GM23338 (cell line): ENCODE results near the gene EEPD1. TPM values are rescaled to one million over a fixed set of nuclear protein-coding genes. Genes with fewer than 3 reads are reported as not detected.

Experiments
- ATAC-seq: fragments of 200-7000 bp; cut with Tn5 transposase; 3 replicates; pipeline ENCODE4 v1.9.1; 2020
- DNase-seq: peaks from one replicate; pipeline ENCODE4 v3.0.0-alpha.2; 2015; ENCODE audit warnings: low spot score
- H2AFZ ChIP-seq: fragments of 200-600 bp; sonication (generic); 2 replicates; pipeline ENCODE4 v1.8.0; 2016; ENCODE audit warnings: antibody characterized with exemption, mild to moderate bottlenecking, moderate library complexity
- H3F3A ChIP-seq: fragments of 200-600 bp; sonication (generic); replicated peaks from 2 replicates; pipeline ENCODE4 v1.8.0; 2017; ENCODE audit warnings: antibody characterized with exemption, mixed run types, low read depth
- H3K27ac ChIP-seq: fragments of 200-600 bp; sonication (generic); 2 replicates; pipeline ENCODE4 v1.6.1; 2016; ENCODE audit warnings: low read depth
- H3K27me3 ChIP-seq: fragments of 200-600 bp; sonication (generic); 2 replicates; pipeline ENCODE4 v1.8.0; 2016; ENCODE audit warnings: mild to moderate bottlenecking, mixed run types, moderate library complexity; ENCODE audit not compliant: insufficient read depth
- H3K36me3 ChIP-seq: fragments of 200-600 bp; sonication (generic); 2 replicates; pipeline ENCODE4 v1.8.0; 2016; ENCODE audit warnings: mild to moderate bottlenecking; ENCODE audit not compliant: insufficient read depth
- H3K4me1 ChIP-seq: fragments of 200-600 bp; sonication (generic); 2 replicates; pipeline ENCODE4 v1.8.0; 2016; ENCODE audit warnings: mild to moderate bottlenecking, moderate library complexity; ENCODE audit not compliant: insufficient read depth
- H3K4me2 ChIP-seq: fragments of 200-600 bp; sonication (generic); 2 replicates; pipeline ENCODE4 v1.7.1; 2017; ENCODE audit warnings: mixed run types
- H3K4me3 ChIP-seq: fragments of 200-600 bp; sonication (generic); 2 replicates; pipeline ENCODE4 v1.6.1; 2016; ENCODE audit warnings: mixed run types
- H3K79me2 ChIP-seq: fragments of 200-600 bp; sonication (generic); replicated peaks from 2 replicates; pipeline ENCODE4 v1.8.0; 2017; ENCODE audit warnings: mild to moderate bottlenecking; ENCODE audit not compliant: insufficient read depth
- H3K9me2 ChIP-seq: fragments of 200-600 bp; sonication (generic); 2 replicates; pipeline ENCODE4 v1.8.0; 2017; ENCODE audit not compliant: insufficient read depth
- H4K20me1 ChIP-seq: fragments of 200-600 bp; sonication (generic); replicated peaks from 2 replicates; pipeline ENCODE4 v1.8.0; 2017; ENCODE audit warnings: mild to moderate bottlenecking; ENCODE audit not compliant: insufficient read depth
- H3K27ac Mint-ChIP-seq: 2 replicates; pipeline ENCODE4 v1.8.0; 2020; ENCODE audit warnings: inconsistent platforms, mild to moderate bottlenecking, moderate library complexity, mixed read lengths
- H3K27me3 Mint-ChIP-seq: 3 replicates; pipeline ENCODE4 v1.8.0; 2022; ENCODE audit warnings: low read depth, mild to moderate bottlenecking, moderate library complexity, mixed read lengths, inconsistent platforms; ENCODE audit not compliant: insufficient read depth, poor library complexity
- H3K36me3 Mint-ChIP-seq: 3 replicates; pipeline ENCODE4 v1.8.0; 2021; ENCODE audit warnings: low read depth, mild to moderate bottlenecking, inconsistent platforms, moderate library complexity, mixed read lengths
- H3K4me1 Mint-ChIP-seq: 3 replicates; pipeline ENCODE4 v1.8.0; 2020; ENCODE audit warnings: mild to moderate bottlenecking, inconsistent platforms, mixed read lengths
- H3K4me3 Mint-ChIP-seq: 3 replicates; pipeline ENCODE4 v1.8.0; 2021; ENCODE audit warnings: moderate library complexity, mild to moderate bottlenecking, inconsistent platforms, mixed read lengths
- H3K9me3 Mint-ChIP-seq: 3 replicates; pipeline ENCODE4 v1.8.0; 2020; ENCODE audit warnings: moderate library complexity, mild to moderate bottlenecking, inconsistent platforms, mixed read lengths
- CREB1 ChIP-seq: fragments of 250-450 bp; sonication (Bioruptor Pico); IDR thresholded peaks from 2 replicates; pipeline ENCODE4 v1.5.0; 2020; ENCODE audit warnings: low read depth, mild to moderate bottlenecking, moderate library complexity
- EZH2phosphoT487 ChIP-seq: fragments of 200-600 bp; sonication (generic); IDR thresholded peaks from one replicate; pipeline ENCODE4 v1.8.1; 2018; ENCODE audit warnings: antibody characterized with exemption; ENCODE audit not compliant: unreplicated experiment
- NANOG ChIP-seq: IDR thresholded peaks from 2 replicates; pipeline ENCODE4 v1.6.1; 2016; ENCODE audit warnings: antibody characterized with exemption, borderline replicate concordance
- POLR2AphosphoS5 ChIP-seq: IDR thresholded peaks from 2 replicates; pipeline ENCODE4 v1.6.1; 2016; ENCODE audit warnings: antibody characterized with exemption, low read depth
- STAT1 ChIP-seq: IDR thresholded peaks from one replicate; pipeline ENCODE4 v1.6.1; 2016; ENCODE audit warnings: antibody characterized with exemption; ENCODE audit not compliant: unreplicated experiment
- ZNF331 ChIP-seq: fragments of 250-450 bp; sonication (Bioruptor Pico); IDR thresholded peaks from 2 replicates; pipeline ENCODE4 v1.5.0; 2020; ENCODE audit warnings: low read depth, mild to moderate bottlenecking, moderate library complexity
- polyA plus RNA-seq: library from polyadenylated mRNA; unstranded; fragments of >200 nt; fragmentation: Nextera tagmentation; extraction: Ambion mirVana; gene quantifications from 2 replicates; pipeline ENCODE4 v1.2.1, GENCODE V29; 2016
- total RNA-seq: library from RNA; depleted of rRNA; stranded (reverse); fragments of >200 nt; shearing (Covaris generic); gene quantifications from 2 replicates; pipeline ENCODE4 v1.2.3, GENCODE V29; 2014
- TF ChIP-seq, protein P1 (sequence below), 2 experiments: fragments of 200-600 bp in 1 of 2; sonication (generic) in 1 of 2; conservative IDR thresholded peaks; 2 replicates each; pipeline versions ENCODE4 v1.5.1 to v1.6.1; 2016 to 2017; ENCODE audit warnings: antibody characterized with exemption in 2 of 2, low read depth in 2 of 2, mild to moderate bottlenecking in 2 of 2, moderate library complexity in 1 of 2
- TF ChIP-seq, protein P2 (sequence below): fragments of 250-450 bp; sonication (Bioruptor Pico); IDR thresholded peaks from 2 replicates; pipeline ENCODE4 v1.5.0; 2020; ENCODE audit warnings: mild to moderate bottlenecking, moderate library complexity
- TF ChIP-seq, protein P3 (sequence below): IDR thresholded peaks from 2 replicates; pipeline ENCODE4 v1.6.1; 2016; ENCODE audit warnings: antibody characterized with exemption

EEPD1 gene
- total and polyA plus RNA-seq, 2 experiments from 2014 or later = 4.1 to 17.1 TPM

DNA sequence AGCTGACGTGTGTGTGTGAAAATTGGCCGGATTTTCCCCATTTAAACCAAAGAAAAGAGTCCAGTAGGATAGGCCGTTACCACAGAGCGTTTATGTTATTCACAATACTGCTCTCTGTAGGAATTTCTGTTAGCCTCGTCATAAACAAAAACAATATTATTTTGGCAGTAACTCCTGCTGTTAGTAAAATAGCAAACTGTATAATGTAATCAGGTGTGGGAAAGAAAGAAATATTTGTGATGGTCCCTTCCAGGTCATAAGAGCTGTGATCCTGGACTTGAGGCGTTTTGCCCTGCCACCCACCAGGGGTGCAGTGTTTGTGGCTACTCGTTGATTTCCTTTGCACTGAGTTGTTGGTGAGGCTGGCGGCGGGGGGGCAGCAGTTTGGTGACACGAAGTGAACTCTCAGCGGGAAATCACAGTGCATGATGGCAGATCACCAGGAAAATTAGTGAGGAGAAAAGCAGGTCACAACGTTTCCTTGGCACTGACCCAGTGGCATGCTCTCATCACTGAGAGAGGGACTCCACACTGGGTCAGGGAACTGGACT lies 2.8 kb downstream of the EEPD1 start:
- peaks cover 36% of the 10 kb centered on the region for H3K4me1 Mint-ChIP-seq
- Histone ChIP-seq H3F3A (no peaks in the 10 kb centered on the region), H3K27me3 (peaks cover 6% of the 10 kb centered on the region; the same call in 1 of the 2 replicates), H3K4me3 (peak overlapping the region; percentile 8; the same call in 1 of the 2 replicates), H3K4me1 (peaks cover 21% of the 10 kb centered on the region), H3K4me2 (peak overlapping the region; percentile 61), H3K79me2 (peaks cover 6% of the 10 kb centered on the region; the same call in 1 of the 2 replicates), H3K36me3 (no peaks in the 10 kb centered on the region), H3K27ac (no peak overlapping the region), H3K9me2 (0 out of 2 replicates have a peak, but pooled peaks cover 4% of the 10 kb centered on the region), H4K20me1 (no peaks in the 10 kb centered on the region; the same call in 1 of the 2 replicates), H2AFZ (no peak overlapping the region)
- no peak overlapping the region for H3K27ac Mint-ChIP-seq
- DNase-seq = peak; percentile 34
- 0 out of 3 replicates have a peak, but pooled peaks cover 2% of the 10 kb centered on the region for H3K9me3 Mint-ChIP-seq
- peaks cover 3% of the 10 kb centered on the region for H3K36me3 Mint-ChIP-seq
- TF ChIP-seq POLR2AphosphoS5 = no peak
- TF ChIP-seq NANOG = no peak
- TF ChIP-seq, protein P1, sequence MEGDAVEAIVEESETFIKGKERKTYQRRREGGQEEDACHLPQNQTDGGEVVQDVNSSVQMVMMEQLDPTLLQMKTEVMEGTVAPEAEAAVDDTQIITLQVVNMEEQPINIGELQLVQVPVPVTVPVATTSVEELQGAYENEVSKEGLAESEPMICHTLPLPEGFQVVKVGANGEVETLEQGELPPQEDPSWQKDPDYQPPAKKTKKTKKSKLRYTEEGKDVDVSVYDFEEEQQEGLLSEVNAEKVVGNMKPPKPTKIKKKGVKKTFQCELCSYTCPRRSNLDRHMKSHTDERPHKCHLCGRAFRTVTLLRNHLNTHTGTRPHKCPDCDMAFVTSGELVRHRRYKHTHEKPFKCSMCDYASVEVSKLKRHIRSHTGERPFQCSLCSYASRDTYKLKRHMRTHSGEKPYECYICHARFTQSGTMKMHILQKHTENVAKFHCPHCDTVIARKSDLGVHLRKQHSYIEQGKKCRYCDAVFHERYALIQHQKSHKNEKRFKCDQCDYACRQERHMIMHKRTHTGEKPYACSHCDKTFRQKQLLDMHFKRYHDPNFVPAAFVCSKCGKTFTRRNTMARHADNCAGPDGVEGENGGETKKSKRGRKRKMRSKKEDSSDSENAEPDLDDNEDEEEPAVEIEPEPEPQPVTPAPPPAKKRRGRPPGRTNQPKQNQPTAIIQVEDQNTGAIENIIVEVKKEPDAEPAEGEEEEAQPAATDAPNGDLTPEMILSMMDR (conservative IDR thresholded peaks at IDR 0.05; ENCODE audit: low read depth in 2 of 2) = 0 out of 4 replicates have a peak, but pooled peaks of 1 of the 2 experiments have one; percentile 13
- peaks cover 13% of the 10 kb centered on the region for H3K27me3 Mint-ChIP-seq
- no peak for ATAC-seq
- H3K4me3 Mint-ChIP-seq = peak overlapping the region; percentile 44

DNA sequence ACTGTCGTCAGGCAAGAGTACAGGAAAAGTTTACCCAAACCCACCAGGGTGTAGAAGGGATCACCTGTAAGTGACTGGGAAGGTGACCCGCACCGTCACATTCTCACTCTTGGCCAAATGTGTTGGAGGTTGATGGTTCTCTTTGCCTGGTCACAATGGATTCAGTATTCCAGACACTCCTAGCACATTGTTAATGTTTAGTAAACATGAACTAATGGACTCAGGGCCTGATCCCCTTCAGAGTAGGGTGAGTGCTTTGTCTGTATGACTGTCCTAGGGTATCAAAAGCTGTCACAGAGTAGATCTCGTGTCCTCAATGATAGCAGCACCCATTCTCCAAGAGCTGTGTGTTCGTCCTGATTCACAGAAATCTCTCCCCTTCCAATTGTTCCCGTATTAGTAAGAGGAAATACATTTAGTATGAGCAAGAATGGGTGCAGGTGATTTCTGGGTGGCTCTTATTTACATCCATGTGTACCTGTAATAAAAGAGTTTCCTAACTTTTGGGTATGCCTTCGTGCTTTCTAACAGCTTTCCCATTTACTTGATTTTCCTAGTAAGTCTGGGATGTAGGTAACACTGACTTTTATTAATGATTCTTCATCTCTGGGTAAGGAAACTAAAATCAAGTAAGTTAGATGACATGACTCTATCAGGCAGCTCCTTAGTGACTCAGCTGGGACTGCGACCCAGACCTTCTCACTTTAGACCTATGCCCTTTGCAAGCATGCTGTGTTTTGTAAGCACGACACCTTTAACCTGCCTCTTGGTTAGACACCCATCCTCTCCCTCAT lies 4.7 kb downstream of the EEPD1 start:
- DNase-seq (no peak), ATAC-seq (no peak)
- no peak overlapping the region for H3K4me3 ChIP-seq
- H2AFZ ChIP-seq = no peak overlapping the region
- no peak overlapping the region for H3K27ac ChIP-seq
- no peaks in the 10 kb centered on the region for H3K36me3 ChIP-seq
- Mint-ChIP-seq H3K36me3 (peaks cover 3% of the 10 kb centered on the region; the same call in 2 of the 3 replicates), H3K4me3 (no peak overlapping the region), H3K27ac (no peak overlapping the region), H3K9me3 (no peaks in the 10 kb centered on the region), H3K4me1 (peaks cover 35% of the 10 kb centered on the region), H3K27me3 (peaks cover 21% of the 10 kb centered on the region)
- H3K4me2 ChIP-seq = no peak overlapping the region
- H4K20me1 ChIP-seq = peaks cover 6% of the 10 kb centered on the region; the same call in 1 of the 2 replicates
- peaks cover 21% of the 10 kb centered on the region for H3K4me1 ChIP-seq
- H3K79me2 ChIP-seq = peaks cover 6% of the 10 kb centered on the region; the same call in 1 of the 2 replicates
- no peaks in the 10 kb centered on the region for H3F3A ChIP-seq
- peaks cover 8% of the 10 kb centered on the region; the same call in 1 of the 2 replicates for H3K27me3 ChIP-seq
- H3K9me2 ChIP-seq = no peaks in the 10 kb centered on the region
- TF ChIP-seq EZH2phosphoT487 = no peak
- TF ChIP-seq, protein P2, sequence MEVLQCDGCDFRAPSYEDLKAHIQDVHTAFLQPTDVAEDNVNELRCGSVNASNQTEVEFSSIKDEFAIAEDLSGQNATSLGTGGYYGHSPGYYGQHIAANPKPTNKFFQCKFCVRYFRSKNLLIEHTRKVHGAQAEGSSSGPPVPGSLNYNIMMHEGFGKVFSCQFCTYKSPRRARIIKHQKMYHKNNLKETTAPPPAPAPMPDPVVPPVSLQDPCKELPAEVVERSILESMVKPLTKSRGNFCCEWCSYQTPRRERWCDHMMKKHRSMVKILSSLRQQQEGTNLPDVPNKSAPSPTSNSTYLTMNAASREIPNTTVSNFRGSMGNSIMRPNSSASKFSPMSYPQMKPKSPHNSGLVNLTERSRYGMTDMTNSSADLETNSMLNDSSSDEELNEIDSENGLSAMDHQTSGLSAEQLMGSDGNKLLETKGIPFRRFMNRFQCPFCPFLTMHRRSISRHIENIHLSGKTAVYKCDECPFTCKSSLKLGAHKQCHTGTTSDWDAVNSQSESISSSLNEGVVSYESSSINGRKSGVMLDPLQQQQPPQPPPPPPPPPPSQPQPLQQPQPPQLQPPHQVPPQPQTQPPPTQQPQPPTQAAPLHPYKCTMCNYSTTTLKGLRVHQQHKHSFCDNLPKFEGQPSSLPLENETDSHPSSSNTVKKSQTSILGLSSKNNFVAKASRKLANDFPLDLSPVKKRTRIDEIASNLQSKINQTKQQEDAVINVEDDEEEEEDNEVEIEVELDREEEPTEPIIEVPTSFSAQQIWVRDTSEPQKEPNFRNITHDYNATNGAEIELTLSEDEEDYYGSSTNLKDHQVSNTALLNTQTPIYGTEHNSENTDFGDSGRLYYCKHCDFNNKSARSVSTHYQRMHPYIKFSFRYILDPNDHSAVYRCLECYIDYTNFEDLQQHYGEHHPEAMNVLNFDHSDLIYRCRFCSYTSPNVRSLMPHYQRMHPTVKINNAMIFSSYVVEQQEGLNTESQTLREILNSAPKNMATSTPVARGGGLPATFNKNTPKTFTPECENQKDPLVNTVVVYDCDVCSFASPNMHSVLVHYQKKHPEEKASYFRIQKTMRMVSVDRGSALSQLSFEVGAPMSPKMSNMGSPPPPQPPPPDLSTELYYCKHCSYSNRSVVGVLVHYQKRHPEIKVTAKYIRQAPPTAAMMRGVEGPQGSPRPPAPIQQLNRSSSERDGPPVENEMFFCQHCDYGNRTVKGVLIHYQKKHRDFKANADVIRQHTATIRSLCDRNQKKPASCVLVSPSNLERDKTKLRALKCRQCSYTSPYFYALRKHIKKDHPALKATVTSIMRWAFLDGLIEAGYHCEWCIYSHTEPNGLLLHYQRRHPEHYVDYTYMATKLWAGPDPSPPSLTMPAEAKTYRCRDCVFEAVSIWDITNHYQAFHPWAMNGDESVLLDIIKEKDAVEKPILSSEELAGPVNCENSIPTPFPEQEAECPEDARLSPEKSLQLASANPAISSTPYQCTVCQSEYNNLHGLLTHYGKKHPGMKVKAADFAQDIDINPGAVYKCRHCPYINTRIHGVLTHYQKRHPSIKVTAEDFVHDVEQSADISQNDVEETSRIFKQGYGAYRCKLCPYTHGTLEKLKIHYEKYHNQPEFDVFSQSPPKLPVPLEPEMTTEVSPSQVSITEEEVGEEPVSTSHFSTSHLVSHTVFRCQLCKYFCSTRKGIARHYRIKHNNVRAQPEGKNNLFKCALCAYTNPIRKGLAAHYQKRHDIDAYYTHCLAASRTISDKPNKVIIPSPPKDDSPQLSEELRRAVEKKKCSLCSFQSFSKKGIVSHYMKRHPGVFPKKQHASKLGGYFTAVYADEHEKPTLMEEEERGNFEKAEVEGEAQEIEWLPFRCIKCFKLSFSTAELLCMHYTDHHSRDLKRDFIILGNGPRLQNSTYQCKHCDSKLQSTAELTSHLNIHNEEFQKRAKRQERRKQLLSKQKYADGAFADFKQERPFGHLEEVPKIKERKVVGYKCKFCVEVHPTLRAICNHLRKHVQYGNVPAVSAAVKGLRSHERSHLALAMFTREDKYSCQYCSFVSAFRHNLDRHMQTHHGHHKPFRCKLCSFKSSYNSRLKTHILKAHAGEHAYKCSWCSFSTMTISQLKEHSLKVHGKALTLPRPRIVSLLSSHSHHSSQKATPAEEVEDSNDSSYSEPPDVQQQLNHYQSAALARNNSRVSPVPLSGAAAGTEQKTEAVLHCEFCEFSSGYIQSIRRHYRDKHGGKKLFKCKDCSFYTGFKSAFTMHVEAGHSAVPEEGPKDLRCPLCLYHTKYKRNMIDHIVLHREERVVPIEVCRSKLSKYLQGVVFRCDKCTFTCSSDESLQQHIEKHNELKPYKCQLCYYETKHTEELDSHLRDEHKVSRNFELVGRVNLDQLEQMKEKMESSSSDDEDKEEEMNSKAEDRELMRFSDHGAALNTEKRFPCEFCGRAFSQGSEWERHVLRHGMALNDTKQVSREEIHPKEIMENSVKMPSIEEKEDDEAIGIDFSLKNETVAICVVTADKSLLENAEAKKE (CRISPR knock-in tag) = no peak
- TF ChIP-seq CREB1 (CRISPR knock-in tag) = no peak
- TF ChIP-seq STAT1 = no peak
- TF ChIP-seq, protein P3, sequence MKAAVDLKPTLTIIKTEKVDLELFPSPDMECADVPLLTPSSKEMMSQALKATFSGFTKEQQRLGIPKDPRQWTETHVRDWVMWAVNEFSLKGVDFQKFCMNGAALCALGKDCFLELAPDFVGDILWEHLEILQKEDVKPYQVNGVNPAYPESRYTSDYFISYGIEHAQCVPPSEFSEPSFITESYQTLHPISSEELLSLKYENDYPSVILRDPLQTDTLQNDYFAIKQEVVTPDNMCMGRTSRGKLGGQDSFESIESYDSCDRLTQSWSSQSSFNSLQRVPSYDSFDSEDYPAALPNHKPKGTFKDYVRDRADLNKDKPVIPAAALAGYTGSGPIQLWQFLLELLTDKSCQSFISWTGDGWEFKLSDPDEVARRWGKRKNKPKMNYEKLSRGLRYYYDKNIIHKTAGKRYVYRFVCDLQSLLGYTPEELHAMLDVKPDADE = no peak
- no peak for TF ChIP-seq ZNF331 (CRISPR knock-in tag)
